LoVo (cell line): ENCODE data around the gene CDH6.

Experiments used
- DNase-seq: peaks from one replicate; pipeline ENCODE4 v3.0.0-alpha.2; 2016; ENCODE audit warnings: low spot score

The CDH6 gene

DNA sequence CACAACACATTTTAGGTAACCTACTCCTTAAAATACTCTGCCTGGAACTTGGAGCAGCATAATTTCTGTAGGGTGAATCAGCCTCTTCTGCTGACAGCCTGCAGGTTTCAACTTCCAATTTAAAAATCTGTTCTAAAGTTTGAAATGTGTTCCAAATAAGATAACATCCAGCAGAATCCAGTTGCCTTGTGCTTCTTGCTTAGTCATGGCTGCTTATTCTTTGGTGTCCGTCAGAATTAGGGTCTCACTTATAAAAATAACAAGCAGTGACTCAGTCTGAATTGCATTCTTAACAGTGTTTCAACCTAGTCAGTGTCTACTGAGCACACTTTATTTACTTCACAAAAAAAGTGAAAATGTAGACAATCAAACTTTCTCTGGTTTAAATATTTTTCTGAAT, 3.7 kb downstream of the CDH6 start:
- DNase-seq: no peak

DNA sequence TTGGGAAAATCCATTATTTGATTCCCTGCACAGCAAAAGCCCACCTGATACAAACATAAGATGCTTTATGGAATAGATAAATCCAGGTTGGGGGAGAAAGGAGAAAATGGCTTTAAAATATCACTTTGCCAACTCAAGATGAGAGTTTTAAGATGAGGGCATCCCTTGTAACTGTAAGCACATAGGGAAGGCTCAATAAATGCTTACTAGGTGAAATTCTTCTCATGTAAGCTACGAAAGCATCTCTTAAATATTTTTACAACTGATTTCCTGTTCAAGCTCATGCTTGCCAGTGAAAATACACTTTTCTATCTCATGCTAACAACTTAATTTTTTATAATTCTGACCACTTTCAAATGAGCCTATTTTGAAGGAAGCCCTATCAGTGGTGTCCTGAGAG, 11.5 kb downstream of the CDH6 start:
- DNase-seq: no peak

DNA sequence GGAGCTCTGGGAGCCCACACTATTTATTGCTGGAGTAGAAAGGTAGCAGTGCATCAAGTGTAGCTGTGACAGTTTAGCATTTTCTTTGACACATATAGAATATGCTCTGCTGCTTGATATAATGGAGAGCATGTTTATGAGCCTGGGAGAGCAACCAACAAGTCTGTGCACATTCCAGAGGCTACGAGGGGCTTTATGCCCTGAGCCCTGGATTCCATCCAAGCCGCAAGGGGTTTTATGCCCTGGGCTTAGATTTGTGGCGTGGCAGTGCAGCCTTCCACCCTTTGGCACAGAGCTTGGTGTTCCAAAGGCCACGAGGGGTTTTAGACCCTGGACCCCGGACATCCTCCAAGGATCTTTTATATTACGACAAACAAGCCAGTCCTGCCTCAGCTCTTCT, 14.6 kb downstream of the CDH6 start:
- no peak for DNase-seq

DNA sequence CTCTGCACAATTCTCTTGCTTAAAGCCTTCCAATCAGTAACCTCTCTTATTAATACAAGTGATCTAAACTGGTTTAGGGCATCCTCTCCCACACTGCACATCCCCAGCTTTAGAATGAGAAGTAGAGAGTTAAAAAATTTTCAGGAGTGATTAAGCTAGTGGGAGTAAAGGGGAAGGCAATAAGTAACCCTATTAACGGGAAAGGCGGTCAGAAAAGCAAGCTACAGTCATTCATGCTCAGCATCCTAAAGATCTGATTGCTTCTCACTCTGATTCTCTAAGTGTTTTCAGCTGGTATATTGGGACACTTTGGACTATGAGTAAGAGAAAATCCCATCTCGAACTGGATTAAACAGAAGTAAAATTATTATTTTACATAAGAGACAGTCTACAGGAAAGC, 15.8 kb downstream of the CDH6 start:
- DNase-seq: no peak

DNA sequence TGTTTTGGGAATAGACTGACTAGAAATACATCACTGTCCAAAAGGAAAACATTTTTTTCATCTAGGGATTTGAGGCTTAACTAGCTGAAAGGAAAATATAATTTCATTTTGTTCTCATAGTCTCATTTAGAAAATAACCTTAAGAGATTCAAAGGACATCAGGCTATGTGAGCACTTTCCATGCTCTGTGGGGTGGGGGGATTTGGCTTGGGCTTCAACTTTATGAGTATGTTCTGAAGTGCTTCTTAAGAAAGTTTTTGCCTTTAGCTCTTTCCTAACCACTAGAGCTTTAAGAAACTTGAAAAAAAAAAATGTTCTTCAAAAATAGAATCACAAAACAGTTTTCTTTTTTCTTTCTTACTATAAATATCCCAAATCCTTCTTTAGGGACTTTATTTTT, 17.6 kb downstream of the CDH6 start:
- DNase-seq: no peak

DNA sequence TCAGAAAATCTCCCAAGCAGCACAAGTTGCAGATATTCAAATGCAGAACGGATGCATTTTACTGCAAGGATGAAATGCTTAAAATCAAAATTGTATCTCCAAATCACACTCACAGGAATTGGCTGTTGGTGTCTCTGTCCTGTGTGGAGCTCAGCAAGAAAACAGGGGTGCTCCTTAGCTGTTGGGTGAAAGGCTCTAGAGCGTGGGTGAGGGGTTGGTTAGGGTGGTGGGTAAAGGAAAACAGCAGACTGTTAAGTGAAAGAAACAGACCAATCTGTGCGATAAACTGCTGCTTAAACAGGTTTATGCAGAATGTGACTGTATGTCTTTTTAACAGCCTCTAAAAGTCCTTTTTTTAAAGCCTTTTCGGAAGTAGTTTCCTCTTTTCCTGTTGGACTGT, 19.8 kb downstream of the CDH6 start:
- DNase-seq: no peak

DNA sequence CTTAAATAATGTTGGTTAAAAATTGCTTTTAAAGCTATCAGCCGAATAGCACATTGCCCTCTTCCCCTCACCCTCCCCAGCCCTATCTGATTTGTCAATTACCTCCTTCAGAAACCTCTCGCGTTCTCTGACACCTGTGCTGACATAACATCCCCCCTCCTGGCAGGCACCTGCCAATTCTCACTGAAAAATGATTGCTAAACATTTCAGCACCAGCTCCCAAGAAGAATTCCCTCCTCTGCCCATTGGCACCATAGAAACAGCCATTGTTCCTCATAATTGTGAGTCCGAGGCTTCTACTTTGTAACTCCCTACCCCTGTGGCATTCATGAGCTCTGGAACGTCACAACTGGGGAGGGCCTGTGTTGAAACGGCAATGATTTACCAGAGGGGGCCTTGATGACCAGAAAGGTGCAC, 20.2 kb downstream of the CDH6 start:
- no peak for DNase-seq

DNA sequence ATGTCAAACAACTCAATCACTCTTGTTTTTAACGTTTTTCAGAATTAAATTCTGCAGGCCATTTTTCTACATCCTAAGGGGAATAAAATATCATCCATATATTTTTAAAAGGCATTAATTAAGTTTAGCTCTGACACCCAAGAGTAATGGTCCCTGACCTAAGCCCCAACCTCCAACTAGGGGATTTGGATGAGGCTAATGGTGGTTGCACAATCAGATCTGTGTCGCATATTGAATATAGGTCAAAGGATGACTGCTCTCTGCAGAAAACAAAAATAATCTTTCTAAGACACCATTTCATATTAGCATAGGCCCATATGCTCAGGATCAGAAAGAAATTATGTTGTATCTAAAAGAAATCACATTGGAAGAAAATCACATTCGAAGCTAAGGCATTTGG, 20.7 kb downstream of the CDH6 start:
- no peak for DNase-seq

DNA sequence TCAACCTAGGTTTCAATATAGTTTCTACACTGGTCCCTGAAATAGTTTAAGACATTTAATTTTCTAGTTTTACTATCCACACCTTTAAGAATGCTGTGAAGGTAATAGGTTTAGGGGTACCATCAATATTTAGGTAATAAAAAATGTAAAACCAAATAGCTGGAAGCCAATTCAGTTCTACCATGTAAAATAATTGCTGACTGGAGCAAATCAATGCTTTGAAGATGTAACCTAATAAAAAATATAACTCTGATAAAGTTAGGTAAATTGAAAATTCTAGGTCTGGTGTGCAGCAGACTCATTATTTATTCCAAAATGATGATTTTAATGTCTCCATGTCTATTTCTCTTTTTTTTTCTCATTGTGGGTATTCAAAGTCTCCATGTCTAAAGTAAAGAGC, 21.8 kb downstream of the CDH6 start:
- DNase-seq: no peak

DNA sequence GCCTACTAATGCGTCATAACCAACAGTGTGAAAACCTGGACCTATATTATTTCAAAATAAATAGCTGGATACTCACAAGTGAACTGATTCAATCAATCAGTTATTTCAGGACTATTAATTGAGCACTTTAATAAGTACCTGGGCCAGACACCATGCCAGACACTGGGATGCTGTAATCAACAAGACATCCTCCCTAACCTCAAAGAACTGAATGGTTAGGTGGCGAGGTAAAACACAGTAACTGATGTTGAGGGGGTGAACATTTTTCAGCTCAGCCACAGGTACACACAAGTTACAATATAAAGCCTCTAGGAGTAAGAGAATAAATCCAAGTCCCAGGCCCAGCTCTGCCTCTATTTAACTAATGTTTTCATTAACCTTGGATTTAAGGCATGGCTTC, 24.0 kb downstream of the CDH6 start:
- no peak for DNase-seq

DNA sequence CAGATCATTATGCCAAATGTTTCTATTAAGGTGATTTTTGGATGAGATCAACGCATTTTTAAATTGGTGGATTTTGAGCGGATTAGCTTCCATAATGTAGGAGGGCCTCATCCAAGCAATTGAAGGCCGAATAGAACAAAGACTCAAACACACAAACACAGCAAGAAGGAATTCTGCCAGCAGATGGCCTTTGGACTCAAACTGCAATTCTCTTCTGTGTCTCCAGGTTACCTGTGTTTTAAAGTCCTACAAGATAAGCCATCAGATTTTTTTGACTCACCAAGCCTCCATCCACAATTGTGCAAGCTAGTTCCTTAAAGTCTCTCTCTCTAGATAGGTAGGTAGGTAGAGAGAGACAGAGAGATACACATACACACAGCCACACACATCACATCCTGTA, 25.5 kb downstream of the CDH6 start:
- DNase-seq: no peak

DNA sequence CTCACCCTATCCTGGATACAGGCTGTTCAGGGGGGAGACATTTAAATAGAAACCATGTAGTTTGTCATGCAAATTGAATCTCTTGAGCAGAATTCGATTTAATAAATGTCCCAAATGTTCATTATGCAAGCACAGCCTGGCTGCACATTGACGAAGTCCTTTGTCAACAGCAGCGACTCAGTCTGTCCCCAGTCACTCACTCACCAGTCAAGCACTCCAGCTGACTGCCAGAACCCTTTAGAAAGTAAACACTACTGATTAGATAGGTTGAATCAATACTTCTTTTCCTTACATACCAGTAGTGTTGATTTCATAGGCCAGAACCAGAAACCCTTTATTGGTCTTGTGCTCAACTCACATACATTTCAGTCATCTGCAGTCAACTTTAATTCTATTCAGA, 27.5 kb downstream of the CDH6 start:
- DNase-seq: no peak

DNA sequence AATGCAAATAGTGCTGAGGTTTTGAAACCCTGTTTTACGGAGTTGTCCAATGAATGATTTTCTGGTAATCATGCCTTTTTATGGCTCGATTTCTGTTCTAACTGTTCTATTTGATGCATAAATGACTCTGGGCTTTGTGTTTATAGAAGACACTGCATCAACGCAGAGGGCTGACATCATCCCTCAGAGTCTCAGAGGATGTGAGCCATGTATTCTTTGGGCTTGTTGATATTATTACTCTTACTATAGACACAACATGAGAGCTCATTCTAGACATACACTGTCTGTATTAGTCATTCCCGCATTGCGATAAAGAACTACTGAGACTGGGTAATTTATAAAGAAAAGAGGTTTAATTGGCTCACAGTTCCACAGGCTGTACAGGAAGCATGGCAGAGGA, 31.6 kb downstream of the CDH6 start:
- no peak for DNase-seq

DNA sequence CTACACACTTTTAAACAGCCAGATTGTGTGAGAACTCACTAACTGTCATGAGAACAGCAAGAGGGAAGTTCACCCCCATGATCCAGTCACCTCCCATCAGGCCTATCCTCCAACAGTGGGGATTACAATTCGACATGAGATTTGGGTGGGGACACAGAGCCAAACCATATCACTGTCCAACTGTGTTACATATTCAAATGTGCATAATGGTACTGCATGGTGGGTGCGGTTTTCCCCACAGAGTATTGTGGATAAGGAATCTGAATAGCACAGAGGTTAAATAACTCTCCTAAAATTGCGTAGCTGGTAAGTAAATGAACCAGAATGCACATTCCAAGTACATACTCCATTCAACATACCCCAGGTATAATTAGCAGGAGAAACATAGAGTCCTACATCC, 32.1 kb downstream of the CDH6 start:
- DNase-seq: no peak

DNA sequence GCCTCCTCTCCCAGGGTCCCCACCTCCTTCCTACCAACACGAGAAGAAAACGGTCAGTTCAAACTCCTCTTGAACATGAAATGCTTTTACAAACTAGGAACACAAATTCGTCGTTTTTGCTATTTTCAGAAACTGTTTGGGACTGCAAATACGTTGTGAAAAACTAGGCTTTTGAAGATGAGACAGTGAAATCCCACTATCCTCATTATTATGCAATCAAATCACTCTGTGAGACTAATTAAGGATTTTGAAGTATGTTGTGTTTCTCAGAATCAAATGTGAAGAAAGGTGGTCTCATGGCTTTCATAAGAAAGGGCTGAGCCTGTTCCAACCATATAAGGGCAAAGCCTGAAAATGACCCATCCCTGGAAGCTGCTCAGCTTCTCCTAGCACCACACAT, 33.2 kb downstream of the CDH6 start:
- no peak for DNase-seq

DNA sequence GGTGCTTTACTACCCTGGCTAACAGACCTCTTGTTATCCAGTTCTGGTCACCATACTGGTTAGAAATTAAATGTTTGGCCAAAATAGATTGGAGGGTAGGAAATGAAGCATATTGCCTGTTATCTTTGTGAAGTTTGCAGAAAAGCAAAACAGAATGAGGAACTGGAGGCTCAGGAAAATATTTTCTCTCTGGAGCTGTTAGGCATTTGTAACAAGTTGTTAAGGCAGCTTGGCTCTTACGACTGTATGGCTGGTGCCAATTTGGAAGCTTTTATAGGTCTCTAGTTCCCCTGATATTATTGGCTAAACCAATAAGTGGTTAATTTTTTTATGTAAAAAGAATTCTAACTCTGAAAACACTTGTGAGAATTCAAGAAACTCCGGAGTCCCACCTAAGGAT, 35.8 kb downstream of the CDH6 start:
- no peak for DNase-seq

DNA sequence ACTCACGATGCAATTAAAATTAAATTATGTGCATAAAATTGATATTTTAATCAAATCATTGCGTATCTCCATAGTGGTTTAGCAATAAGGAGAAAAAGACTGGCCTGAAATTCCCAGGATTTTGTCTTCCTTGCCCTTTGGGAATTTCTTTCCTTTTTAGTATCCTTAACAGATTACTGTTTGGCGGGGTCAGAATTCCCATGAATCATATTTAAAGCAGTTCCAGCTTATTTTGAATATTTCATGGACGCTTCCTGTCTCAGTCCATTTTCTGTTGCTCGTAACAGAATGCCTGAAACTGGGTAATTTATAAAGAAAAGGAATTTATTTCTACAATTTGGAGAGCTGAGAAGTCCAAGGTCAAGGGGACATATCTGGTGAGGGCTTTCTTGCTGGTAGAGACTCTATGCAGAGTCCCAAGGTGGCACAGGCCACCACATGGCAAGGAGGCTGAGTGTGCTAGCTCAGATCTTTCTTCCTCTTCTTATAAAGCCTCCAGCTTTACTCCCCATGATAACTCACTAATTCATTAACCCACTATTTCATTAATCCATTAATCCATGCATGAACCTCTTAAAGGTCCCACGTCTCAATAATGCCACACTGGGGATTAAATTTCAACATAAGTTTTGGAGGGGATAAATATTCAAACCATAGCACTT, 37.8 kb downstream of the CDH6 start:
- DNase-seq: no peak

DNA sequence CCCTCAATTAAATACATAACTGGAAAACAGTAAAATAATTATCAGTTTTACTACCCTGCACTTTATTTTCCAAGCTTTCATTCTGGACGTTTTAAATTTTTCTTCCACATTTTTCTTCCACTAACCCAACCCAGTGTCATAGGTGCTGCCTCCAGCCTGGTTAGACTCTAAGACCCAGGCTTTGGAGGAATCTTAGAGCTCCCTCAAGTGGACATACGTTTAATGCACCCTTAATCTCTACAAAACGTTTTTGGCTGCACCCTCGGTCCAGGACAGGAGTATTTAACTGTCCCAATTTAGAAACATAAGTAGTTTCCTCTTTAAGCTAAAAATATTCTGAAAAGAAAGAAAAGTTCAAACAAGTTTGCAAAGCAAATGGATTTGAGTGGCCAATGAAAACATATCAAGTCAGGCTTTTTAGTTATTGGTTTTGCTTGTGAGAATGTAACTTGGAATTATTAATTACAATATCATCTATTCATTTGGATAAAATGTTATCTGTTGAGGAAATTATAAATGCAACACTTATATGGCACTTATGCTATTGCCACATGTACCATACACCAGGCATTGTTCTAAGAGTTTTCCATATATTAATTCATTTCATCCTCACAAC, 38.9 kb downstream of the CDH6 start:
- peak; percentile 52 for DNase-seq

DNA sequence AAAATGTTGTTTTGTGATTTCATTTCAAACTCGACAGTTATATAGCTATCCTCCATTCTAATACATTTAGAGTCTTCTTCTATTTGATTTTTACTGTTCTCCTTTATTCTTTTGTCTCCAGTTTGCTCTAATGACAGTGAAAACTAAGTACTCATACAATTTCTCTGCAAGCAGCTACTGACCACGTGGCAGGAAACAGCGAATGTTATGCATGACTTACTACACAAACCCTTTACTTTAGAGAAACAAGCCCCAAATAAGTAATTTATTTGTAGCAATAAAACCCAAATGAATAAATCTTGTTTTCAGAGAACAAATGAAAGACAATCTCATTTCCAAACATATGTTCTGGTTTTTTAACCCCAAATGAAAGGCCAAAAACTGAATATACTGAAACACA, 41.9 kb downstream of the CDH6 start:
- no peak for DNase-seq

DNA sequence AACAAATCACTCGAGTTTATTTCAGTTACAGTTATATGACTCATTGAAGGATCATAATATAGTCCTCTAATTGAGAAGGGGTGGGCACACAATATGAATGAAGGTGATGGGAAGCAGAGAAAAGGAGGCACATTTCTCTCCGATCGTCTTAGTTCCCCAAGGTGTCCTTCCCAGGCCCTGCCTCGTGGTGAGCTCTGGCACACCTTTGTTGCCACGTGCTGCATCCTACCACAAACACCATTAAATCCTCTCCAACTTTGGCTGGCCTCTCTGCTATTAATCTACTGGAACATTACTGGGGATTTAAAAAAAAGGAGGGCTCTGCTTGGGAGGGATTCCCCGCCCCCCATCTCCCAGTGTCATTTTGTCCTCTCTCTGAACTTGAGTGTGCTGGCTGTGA, 42.9 kb downstream of the CDH6 start:
- DNase-seq: no peak

DNA sequence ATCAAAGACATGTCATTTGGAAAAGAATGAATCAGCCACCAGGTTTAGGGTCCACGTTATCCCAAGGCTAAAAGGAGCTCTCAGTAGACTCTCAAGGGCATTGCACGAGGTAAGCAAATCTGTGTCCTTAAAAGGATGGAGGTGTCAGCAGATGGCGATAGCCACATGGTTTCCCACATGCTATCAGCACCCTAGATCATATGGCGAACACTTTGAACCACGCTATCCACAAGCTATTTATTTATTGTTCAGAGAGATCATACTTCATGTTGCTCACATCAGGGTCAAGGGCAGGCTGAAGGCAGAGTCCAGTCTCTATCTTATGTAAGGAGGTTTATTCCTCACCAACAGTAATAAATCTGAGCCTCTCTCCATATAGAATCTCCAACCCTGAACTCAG, 43.7 kb downstream of the CDH6 start:
- no peak for DNase-seq

DNA sequence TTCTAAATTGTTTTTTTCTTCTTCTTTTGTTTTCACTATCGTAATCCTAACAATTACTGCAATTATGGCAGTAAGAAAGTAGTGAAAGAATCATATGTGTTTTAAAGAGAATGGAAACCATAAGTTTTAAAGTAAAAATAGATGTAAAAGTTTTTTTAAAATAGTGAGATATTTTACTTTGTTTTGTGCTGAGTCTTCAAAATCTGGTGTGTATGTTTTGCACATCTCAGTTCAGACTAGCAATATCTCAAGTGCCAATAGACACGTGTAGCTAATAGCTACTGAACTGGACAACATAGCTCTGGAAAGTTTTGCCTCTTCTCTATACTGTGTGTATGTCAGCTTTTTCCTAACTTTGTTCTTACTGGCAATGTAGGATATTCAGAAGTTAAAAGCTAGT, 45.0 kb downstream of the CDH6 start:
- no peak for DNase-seq

DNA sequence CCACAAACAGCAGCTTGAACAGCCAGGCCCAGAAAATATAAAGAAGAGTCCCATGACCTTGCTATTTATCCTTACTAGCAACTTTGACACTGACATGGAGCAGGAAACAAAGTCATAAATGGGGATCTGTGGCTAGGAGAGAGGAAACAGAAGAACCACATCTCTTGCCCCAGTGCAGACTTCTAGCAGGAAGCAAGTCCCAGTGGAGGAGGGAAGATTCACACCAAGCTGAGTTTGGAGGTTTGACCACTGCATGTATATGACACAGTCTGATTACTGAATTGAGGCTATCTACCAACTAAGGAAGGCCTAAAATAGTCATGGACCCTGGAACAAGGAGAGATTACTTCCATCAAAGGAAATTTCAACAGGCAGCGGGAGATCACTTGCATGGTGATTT, 51.4 kb downstream of the CDH6 start:
- no peak for DNase-seq

DNA sequence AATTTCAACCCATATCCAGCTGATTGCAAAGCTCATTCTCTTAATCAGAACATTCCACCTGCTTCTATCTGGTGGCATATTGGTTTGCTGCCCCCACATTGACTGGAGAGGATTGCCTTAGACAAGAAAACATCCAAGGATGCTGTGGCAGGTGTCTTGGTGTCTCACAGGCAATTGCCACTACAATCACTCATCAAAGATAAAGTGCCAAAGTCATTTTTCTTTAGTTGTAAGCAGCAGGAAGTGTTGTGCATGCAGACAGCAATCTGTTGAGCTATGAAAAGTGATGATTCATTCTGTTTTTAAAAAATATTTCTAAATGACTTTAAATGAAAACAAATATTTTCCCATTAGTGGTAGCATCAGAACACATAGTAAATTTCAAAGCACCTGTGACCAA, 53.9 kb downstream of the CDH6 start:
- DNase-seq: no peak

DNA sequence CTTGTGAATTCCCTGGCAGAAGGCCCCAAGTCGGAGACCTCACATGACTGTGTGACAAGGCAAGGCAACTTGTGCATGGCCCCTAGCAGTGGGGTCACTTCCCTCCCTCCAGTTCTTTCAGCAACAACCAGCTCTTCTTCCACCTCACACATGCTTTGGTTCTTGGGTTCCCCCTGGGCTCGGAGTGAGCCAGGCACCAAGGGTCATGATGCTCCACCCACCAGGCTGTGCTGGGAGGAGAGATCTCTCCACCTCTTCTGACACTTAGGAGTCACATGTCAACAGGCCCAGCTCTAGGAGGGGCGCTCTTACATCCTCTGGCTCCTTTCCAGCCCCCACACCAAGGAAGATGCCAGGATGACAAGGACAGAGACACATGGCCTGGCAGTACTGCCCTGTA, 56.7 kb downstream of the CDH6 start:
- DNase-seq: no peak
